Activated B cell treated with CpG ODN at 0.5 μM for 24 hours (primary cell): ENCODE data around the gene CASP8AP2. TPM values are rescaled to one million over a fixed set of nuclear protein-coding genes. Genes with fewer than 3 reads are reported as not detected.
A peak's percentile ranks its signal among the peaks of the same experiment; 100 is the strongest.
"Not testable (repeated sequence)": the region's sequence is repeated elsewhere in the genome, so short reads cannot be mapped to it uniquely, and the experiment has no call there.

Source experiments
- ATAC-seq: fragments of 200-7000 bp; cut with Tn5 transposase; one replicate; pipeline ENCODE4 v1.10.0; 2021; ENCODE audit warnings: low read depth, mild to moderate bottlenecking, moderate library complexity
- CTCF ChIA-PET: fragments of 350-600 bp; sonication (Branson Sonifier 250); formaldehyde crosslinking; loops from one replicate; lab custom pipeline; 2021; ENCODE audit warnings: antibody characterized with exemption; lab: Charles Lee
- POLR2A ChIA-PET: fragments of 350-600 bp; sonication (Branson Sonifier 250); formaldehyde crosslinking; loops from one replicate; lab custom pipeline; 2021; ENCODE audit warnings: antibody characterized with exemption; lab: Charles Lee
- DNase-seq: peaks from one replicate; pipeline ENCODE4 v3.0.0; 2022
- H3K27ac Mint-ChIP-seq: one replicate; pipeline ENCODE4 v1.8.0; 2020; ENCODE audit warnings: mixed read lengths
- H3K27me3 Mint-ChIP-seq: one replicate; pipeline ENCODE4 v1.8.0; 2021; ENCODE audit warnings: mixed read lengths
- H3K36me3 Mint-ChIP-seq: one replicate; pipeline ENCODE4 v1.8.0; 2021; ENCODE audit warnings: low read depth, mixed read lengths
- H3K4me1 Mint-ChIP-seq: one replicate; pipeline ENCODE4 v1.8.0; 2021; ENCODE audit warnings: mixed read lengths
- H3K4me3 Mint-ChIP-seq: one replicate; pipeline ENCODE4 v1.8.0; 2020; ENCODE audit warnings: mild to moderate bottlenecking, mixed read lengths
- H3K9me3 Mint-ChIP-seq: one replicate; pipeline ENCODE4 v1.8.0; 2020; ENCODE audit warnings: mixed read lengths
- intact Hi-C: fragments of 100-400 bp; cut with micrococcal nuclease; formaldehyde crosslinking; loops from one replicate; pipeline ENCODE4 v1.15.1; 2024
- total RNA-seq: library from RNA; stranded (reverse); gene quantifications from 2 replicates; pipeline ENCODE4 v1.2.3, GENCODE V29; 2022
- TF ChIP-seq, protein P1 (sequence below): fragments of 200-600 bp; IDR thresholded peaks from one replicate; pipeline ENCODE4 v1.8.0; 2022; ENCODE audit warnings: antibody characterized with exemption, mild to moderate bottlenecking

CASP8AP2 gene
- total RNA-seq, 1 donor from 2014 or later: 17.8 TPM

DNA sequence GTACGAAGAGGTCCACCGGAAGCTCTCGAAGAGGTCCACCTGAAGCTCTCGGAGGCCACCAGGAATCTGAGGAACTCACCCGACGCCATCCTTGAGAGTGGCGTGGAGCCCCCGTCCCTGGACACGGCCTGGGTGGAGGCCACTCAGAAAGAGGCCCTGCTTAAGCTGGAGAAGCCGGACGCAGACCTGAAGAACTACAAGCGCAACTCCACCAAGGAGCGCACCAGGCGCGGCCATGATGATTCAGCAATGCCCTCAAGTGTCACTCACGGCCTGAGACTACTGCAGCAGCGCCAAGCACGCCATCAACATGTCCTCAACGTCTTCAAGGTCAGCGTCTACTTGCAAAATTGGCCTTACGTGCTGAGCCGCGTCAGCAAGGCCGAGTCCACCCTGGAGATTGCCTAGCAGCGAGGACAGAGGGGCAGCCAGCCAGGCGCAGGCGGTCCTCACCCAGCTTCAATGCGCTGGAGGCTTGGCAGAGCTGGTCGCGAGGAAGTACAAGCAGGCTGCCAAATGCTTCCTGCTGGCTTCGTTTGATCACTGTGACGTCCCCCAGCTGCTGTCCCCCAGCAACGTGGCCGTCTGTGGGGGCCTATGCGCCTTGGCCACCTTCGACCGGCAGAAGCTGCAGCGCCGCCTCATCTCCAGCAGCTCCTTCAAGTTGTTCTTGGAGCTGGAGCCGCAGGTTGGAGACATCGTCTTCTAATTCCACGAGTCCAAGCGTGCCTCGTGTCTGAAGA is 56.9 kb downstream of the CASP8AP2 start:
- no peak for DNase-seq
- intact Hi-C loops: loop anchor here (2.0 kb wide), 1 partner anchor 14 kb away; no protein-coding TSS in a partner anchor
- POLR2A ChIA-PET: no interaction called here

DNA sequence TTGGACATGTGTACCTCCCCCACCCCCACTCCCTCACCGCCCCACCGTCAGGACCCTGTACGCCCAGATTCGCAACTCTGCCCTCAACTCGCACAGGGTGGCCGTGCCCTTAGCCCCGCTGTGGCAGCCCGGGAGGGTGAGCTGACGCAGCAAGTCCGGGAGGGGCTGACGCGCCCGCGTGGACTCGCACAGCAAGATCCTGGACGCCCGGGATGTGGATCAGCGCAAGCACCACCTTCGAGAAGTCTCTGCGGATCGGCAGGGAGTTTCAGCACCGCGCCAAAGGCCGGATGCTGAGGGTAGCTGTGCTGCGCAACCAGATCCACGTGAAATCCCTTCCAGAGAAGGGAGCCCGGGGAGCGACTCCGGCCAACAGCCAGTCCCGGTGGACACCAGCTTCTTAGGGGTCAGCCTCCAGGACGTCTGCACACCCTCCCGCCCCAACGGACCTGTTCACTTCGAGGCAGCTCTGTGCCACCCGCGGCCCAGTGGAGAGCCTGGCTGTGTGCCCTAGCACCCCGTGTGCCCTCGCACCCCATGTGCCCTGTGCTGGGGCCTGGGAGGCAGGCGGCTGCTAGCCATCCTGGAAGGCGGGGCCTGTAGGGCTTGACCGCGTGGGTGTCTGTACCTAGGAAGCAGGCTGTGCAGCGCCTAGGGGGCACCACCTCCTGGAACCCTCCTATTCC is 57.9 kb downstream of the CASP8AP2 start:
- no peak for ATAC-seq

More for the DNA sequence above, 56.9 kb downstream of the CASP8AP2 start:
- no peaks in the 10 kb centered on the region for H3K36me3 Mint-ChIP-seq
- H3K27ac Mint-ChIP-seq: no peak overlapping the region
- H3K9me3 Mint-ChIP-seq: no peaks in the 10 kb centered on the region
- CTCF ChIA-PET: no interaction called here
- TF ChIP-seq, protein P1, sequence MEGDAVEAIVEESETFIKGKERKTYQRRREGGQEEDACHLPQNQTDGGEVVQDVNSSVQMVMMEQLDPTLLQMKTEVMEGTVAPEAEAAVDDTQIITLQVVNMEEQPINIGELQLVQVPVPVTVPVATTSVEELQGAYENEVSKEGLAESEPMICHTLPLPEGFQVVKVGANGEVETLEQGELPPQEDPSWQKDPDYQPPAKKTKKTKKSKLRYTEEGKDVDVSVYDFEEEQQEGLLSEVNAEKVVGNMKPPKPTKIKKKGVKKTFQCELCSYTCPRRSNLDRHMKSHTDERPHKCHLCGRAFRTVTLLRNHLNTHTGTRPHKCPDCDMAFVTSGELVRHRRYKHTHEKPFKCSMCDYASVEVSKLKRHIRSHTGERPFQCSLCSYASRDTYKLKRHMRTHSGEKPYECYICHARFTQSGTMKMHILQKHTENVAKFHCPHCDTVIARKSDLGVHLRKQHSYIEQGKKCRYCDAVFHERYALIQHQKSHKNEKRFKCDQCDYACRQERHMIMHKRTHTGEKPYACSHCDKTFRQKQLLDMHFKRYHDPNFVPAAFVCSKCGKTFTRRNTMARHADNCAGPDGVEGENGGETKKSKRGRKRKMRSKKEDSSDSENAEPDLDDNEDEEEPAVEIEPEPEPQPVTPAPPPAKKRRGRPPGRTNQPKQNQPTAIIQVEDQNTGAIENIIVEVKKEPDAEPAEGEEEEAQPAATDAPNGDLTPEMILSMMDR: no peak
- H3K4me3 Mint-ChIP-seq: no peak overlapping the region
- H3K4me1 Mint-ChIP-seq: peaks cover 7% of the 10 kb centered on the region
- H3K27me3 Mint-ChIP-seq: peaks cover 10% of the 10 kb centered on the region
- no peak for ATAC-seq

DNA sequence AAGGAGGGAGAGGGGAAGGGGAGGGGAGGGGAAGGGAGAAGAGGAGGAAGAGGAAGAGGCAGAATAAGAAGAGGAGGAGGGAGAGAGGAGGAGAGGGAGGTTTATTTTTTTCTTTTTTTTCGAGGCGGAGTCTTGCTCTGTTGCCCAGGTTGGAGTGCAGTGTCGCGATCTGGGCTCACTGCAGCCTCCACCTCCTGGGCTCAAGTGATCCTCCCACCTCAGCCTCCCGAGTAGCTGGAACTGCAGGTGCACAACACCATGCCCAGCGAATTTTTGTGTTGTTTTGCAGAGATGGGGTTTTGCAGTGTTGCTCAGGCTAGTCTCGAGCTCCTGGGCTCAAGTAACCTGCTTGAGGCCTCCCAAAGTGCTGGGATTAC is 58.4 kb downstream of the CASP8AP2 start:
- peaks cover 11% of the 10 kb centered on the region for H3K4me1 Mint-ChIP-seq
- DNase-seq (no peak), ATAC-seq (no peak)
- CTCF ChIA-PET: no interaction called here
- TF ChIP-seq, protein P1: no peak
- no peaks in the 10 kb centered on the region for H3K9me3 Mint-ChIP-seq
- POLR2A ChIA-PET: no interaction called here
- H3K4me3 Mint-ChIP-seq: no peak overlapping the region
- intact Hi-C loops: no loop called here
- no peaks in the 10 kb centered on the region for H3K36me3 Mint-ChIP-seq
- H3K27ac Mint-ChIP-seq: no peak overlapping the region
- H3K27me3 Mint-ChIP-seq: peaks cover 15% of the 10 kb centered on the region

More for the DNA sequence above, 57.9 kb downstream of the CASP8AP2 start:
- CTCF ChIA-PET: no interaction called here
- H3K27ac Mint-ChIP-seq: no peak overlapping the region
- H3K4me3 Mint-ChIP-seq: no peak overlapping the region
- peak; percentile 15 for DNase-seq
- no peaks in the 10 kb centered on the region for H3K36me3 Mint-ChIP-seq
- H3K4me1 Mint-ChIP-seq: peaks cover 11% of the 10 kb centered on the region
- POLR2A ChIA-PET: interaction anchor here (0.7 kb wide), 1 partner anchor 64 kb away, joined by 5 read pairs; no protein-coding TSS in a partner anchor
- TF ChIP-seq, protein P1: no peak
- H3K9me3 Mint-ChIP-seq: no peaks in the 10 kb centered on the region
- intact Hi-C loops: loop anchor here (2.0 kb wide), 1 partner anchor 13 kb away; no protein-coding TSS in a partner anchor
- H3K27me3 Mint-ChIP-seq: peaks cover 13% of the 10 kb centered on the region

DNA sequence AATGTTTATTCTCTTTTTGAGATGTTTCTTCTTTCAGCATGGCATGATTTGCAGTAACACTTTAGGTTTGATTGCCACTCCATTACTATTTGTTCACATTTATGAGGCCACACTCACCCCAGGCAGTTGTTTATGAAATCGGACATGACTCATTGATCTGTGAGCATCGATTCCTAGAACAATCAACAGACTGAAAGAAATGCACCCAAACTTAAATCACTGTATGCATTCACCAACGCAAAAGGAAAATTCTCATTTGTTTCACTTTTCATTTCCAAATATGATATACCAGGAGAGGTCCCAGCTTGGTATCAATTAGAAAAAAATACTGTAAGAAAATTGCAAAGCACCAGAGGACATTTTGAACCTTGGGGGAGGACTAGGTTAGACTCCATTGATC is 59.2 kb downstream of the CASP8AP2 start:
- Mint-ChIP-seq H3K9me3 (no peaks in the 10 kb centered on the region), H3K36me3 (no peaks in the 10 kb centered on the region), H3K4me3 (no peak overlapping the region), H3K27me3 (peaks cover 22% of the 10 kb centered on the region), H3K4me1 (peaks cover 11% of the 10 kb centered on the region), H3K27ac (no peak overlapping the region)
- intact Hi-C loops: no loop called here
- ChIA-PET POLR2A (no interaction called here), CTCF (no interaction called here)
- ATAC-seq (no peak), DNase-seq (no peak)
- TF ChIP-seq, protein P1: no peak

DNA sequence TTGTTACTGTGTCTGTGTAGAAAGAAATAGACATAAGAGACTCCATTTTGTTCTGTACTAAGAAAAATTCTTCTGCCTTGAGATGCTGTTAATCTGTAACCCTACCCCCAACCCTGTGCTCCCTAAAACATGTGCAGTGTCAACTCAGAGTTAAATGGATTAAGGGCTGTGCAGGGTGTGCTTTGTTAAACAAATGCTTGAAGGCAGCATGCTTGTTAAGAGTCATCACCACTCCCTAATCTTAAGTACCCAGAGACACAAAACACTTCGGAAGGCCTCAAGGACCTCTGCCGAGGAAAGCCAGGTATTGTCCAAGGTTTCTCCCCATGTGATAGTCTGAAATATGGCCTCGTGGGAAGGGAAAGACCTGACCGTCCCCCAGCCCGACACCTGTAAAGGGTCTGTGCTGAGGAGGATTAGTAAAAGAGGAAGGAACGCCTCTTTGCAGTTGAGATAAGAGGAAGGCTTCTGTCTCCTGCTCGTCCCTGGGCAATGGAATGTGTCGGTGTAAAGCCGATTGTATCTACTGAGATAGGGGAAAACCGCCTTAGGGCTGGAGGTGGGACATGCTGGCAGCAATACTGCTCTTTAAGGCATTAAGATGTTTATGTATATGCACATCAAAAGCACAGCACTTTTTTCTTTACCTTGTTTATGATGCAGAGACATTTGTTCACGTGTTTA is 61.3 kb downstream of the CASP8AP2 start:
- POLR2A ChIA-PET, DNase-seq, H3K27ac Mint-ChIP-seq, H3K9me3 Mint-ChIP-seq, intact Hi-C loops, ATAC-seq, CTCF ChIA-PET, H3K36me3 Mint-ChIP-seq: not testable (repeated sequence)
- Mint-ChIP-seq H3K27me3 (peaks cover 34% of the 10 kb centered on the region), H3K4me3 (peak overlapping the region; percentile 44), H3K4me1 (peaks cover 11% of the 10 kb centered on the region)

DNA sequence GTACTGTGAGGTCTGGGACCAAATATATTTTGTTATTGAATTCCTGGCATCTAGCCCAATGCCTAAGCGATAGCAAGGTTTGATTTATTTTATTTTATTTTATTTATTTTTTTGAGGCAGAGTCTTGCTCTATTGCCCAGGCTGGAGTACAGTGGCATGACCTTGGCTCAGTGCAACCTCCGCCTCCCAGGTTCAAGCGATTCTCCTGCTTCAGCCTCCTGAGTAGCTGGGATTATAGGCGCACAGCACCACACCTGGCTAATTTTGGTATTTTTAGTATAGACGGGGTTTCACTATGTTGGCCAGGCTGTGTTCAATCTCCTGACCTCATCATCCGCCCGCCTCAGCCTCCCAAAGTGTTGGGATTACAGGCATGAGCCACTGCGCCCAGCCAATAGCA is 62.9 kb downstream of the CASP8AP2 start:
- intact Hi-C loops, ATAC-seq, H3K4me3 Mint-ChIP-seq, H3K27ac Mint-ChIP-seq, DNase-seq, H3K9me3 Mint-ChIP-seq, H3K36me3 Mint-ChIP-seq, POLR2A ChIA-PET, CTCF ChIA-PET: not testable (repeated sequence)
- peaks cover 11% of the 10 kb centered on the region for H3K4me1 Mint-ChIP-seq
- H3K27me3 Mint-ChIP-seq: peaks cover 38% of the 10 kb centered on the region
